Measurements from ENCODE around the gene CEP85.
A peak's percentile ranks its signal among the peaks of the same experiment; 100 is the strongest.
"Not testable (repeated sequence)": the region's sequence is repeated elsewhere in the genome, so short reads cannot be mapped to it uniquely, and the experiment has no call there.

Gene CEP85

GRCh38 chr1:26225033-26225831 lies 8.8 kb upstream of the CEP85 start:
- Histone ChIP-seq H3K9me2 (replicated peaks; ENCODE audit: low read depth, low read length) (no peaks in the 10 kb centered on the region), H3K9me3 (ENCODE audit: insufficient read depth, low read depth, low read length) (no peaks in the 10 kb centered on the region), H4K20me1 (ENCODE audit: insufficient read depth, low read length, poor library complexity, severe bottlenecking) (no peaks in the 10 kb centered on the region), H3K36me3 (ENCODE audit: insufficient read depth, low read length) (no peaks in the 10 kb centered on the region), H3K4me1 (ENCODE audit: insufficient read depth, low read length, poor library complexity, severe bottlenecking) (no peaks in the 10 kb centered on the region), H2AFZ (ENCODE audit: low read length) (no peak overlapping the region), H3K9ac (ENCODE audit: low read depth, low read length, poor library complexity, severe bottlenecking) (no peak overlapping the region), H3F3A (ENCODE audit: low read depth) (no peaks in the 10 kb centered on the region), H3K4me2 (ENCODE audit: low read depth, low read length, poor library complexity, severe bottlenecking) (no peak overlapping the region), H3K27me3 (ENCODE audit: insufficient read depth, low read length, poor library complexity, severe bottlenecking) (no peaks in the 10 kb centered on the region), H3K4me3 (ENCODE audit: low read length, poor library complexity, severe bottlenecking) (no peak overlapping the region), H3K79me2 (ENCODE audit: insufficient read depth, low read length) (no peaks in the 10 kb centered on the region)
- TF ChIP-seq, protein P1, sequence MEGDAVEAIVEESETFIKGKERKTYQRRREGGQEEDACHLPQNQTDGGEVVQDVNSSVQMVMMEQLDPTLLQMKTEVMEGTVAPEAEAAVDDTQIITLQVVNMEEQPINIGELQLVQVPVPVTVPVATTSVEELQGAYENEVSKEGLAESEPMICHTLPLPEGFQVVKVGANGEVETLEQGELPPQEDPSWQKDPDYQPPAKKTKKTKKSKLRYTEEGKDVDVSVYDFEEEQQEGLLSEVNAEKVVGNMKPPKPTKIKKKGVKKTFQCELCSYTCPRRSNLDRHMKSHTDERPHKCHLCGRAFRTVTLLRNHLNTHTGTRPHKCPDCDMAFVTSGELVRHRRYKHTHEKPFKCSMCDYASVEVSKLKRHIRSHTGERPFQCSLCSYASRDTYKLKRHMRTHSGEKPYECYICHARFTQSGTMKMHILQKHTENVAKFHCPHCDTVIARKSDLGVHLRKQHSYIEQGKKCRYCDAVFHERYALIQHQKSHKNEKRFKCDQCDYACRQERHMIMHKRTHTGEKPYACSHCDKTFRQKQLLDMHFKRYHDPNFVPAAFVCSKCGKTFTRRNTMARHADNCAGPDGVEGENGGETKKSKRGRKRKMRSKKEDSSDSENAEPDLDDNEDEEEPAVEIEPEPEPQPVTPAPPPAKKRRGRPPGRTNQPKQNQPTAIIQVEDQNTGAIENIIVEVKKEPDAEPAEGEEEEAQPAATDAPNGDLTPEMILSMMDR (conservative IDR thresholded peaks at IDR 0.05; ENCODE audit: low read length), result no peak
- TF ChIP-seq EZH2phosphoT487 (IDR thresholded peaks at IDR 0.05; ENCODE audit: borderline replicate concordance), result no peak

DNA sequence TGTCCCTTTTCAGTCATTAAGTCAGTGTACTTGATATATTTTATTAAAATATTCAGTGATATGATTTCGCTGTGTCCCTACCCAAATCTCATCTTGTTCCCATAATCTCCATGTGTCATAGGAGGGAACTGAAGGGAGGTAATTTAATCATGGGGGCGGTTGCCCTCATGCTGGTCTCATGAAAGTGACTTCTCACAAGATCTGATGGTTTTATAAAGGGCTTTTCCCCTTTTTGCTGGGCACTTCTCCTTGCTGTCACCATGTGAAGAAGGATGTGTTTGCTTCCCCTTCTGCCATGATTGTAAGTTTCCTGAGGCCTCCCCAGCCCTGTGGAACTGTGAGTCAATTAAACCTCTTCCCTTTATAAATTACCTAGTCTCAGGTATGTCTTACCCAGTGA lies 3.3 kb upstream of the CEP85 start:
- not testable (repeated sequence) for H3K36me3 ChIP-seq (ENCODE audit: insufficient read depth, low read length); H3K9me3 ChIP-seq (ENCODE audit: insufficient read depth, low read depth, low read length); H3K27me3 ChIP-seq (ENCODE audit: insufficient read depth, low read length, poor library complexity, severe bottlenecking)

DNA sequence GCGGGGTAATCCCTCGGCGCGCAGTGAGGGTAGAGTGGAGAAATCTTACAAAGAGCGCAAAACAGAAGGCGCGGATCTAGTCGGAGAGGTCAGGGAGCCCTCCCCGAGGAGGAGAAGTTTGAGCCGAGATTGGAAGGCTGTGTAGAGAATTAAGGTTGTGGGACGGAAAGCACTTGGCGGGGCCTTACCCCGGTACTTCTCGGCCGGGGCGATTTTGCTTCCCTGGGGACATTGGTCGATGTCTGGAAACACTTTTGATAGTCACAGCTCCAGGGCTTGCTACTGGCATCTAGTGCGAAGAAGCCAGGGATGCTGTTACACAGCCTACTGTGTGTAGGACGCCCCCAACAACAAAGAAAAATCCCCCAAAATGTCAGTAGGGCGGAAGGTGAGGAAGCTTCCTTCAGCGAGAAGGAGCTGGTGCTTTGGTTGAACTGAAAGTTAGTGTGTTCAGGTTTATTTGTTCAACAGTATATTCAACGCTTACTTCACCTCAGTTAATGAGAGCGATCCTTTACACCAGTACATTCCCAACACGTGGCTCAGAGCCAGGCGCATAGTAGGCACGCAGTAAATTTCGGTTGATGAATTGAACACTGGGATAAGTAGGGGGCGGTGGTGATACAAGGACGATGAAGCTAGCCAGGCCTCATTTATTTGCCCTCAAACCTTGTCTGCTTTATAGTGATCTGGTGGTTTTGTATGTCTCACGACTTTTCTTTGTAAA lies 807 bp downstream of the CEP85 start:
- H2AFZ ChIP-seq (ENCODE audit: low read length), result peak overlapping the region; percentile 81
- H3F3A ChIP-seq (ENCODE audit: low read depth), result no peaks in the 10 kb centered on the region
- peaks cover 36% of the 10 kb centered on the region for H3K4me1 ChIP-seq (ENCODE audit: insufficient read depth, low read length, poor library complexity, severe bottlenecking)
- no peaks in the 10 kb centered on the region for H3K9me2 ChIP-seq (replicated peaks; ENCODE audit: low read depth, low read length)
- H3K4me2 ChIP-seq (ENCODE audit: low read depth, low read length, poor library complexity, severe bottlenecking), result peak overlapping the region; percentile 87
- peak overlapping the region; percentile 96 for H3K4me3 ChIP-seq (ENCODE audit: low read length, poor library complexity, severe bottlenecking)
- peaks cover 51% of the 10 kb centered on the region for H4K20me1 ChIP-seq (ENCODE audit: insufficient read depth, low read length, poor library complexity, severe bottlenecking)
- no peaks in the 10 kb centered on the region for H3K9me3 ChIP-seq (ENCODE audit: insufficient read depth, low read depth, low read length)
- no peaks in the 10 kb centered on the region for H3K27me3 ChIP-seq (ENCODE audit: insufficient read depth, low read length, poor library complexity, severe bottlenecking)
- H3K79me2 ChIP-seq (ENCODE audit: insufficient read depth, low read length), result peaks cover 58% of the 10 kb centered on the region
- H3K36me3 ChIP-seq (ENCODE audit: insufficient read depth, low read length), result peaks cover 2% of the 10 kb centered on the region; the same call in 1 of the 2 replicates
- TF ChIP-seq EZH2phosphoT487 (IDR thresholded peaks at IDR 0.05; ENCODE audit: borderline replicate concordance), result no peak
- TF ChIP-seq, protein P1 (conservative IDR thresholded peaks at IDR 0.05; ENCODE audit: low read length), result peak; percentile 41
- H3K9ac ChIP-seq (ENCODE audit: low read depth, low read length, poor library complexity, severe bottlenecking), result peak overlapping the region; percentile 90

More for the DNA sequence above, 3.3 kb upstream of the CEP85 start:
- H2AFZ ChIP-seq (ENCODE audit: low read length); H3K4me2 ChIP-seq (ENCODE audit: low read depth, low read length, poor library complexity, severe bottlenecking); H3K9me2 ChIP-seq (replicated peaks; ENCODE audit: low read depth, low read length); H3K4me3 ChIP-seq (ENCODE audit: low read length, poor library complexity, severe bottlenecking); H3F3A ChIP-seq (ENCODE audit: low read depth); H3K9ac ChIP-seq (ENCODE audit: low read depth, low read length, poor library complexity, severe bottlenecking); H3K4me1 ChIP-seq (ENCODE audit: insufficient read depth, low read length, poor library complexity, severe bottlenecking): not testable (repeated sequence)
- Histone ChIP-seq H4K20me1 (ENCODE audit: insufficient read depth, low read length, poor library complexity, severe bottlenecking) (peaks cover 14% of the 10 kb centered on the region), H3K79me2 (ENCODE audit: insufficient read depth, low read length) (peaks cover 17% of the 10 kb centered on the region)

Measured in Loucy (cell line).